Vagina (tissue), 2 donors: ENCODE measurements around the gene SF3B6. TPM values are rescaled to one million over a fixed set of nuclear protein-coding genes. Genes with fewer than 3 reads are reported as not detected.
"Not testable (repeated sequence)": the region's sequence is repeated elsewhere in the genome, so short reads cannot be mapped to it uniquely, and the experiment has no call there.

Source experiments
- DNase-seq, 2 donors: peaks; one replicate each; pipeline ENCODE4 v3.0.0-alpha.2; 2017; ENCODE audit errors: extremely low spot score in 2 of 2
- H3K27ac ChIP-seq: fragments of 200-600 bp; sonication (generic); one replicate; pipeline ENCODE4 v1.5.1; 2019
- H3K27me3 ChIP-seq: fragments of 200-600 bp; sonication (generic); one replicate; pipeline ENCODE4 v1.5.1; 2019
- H3K36me3 ChIP-seq, 2 donors: fragments of 200-600 bp; sonication (generic); one replicate each; pipeline ENCODE4 v1.5.1; 2017 to 2019
- H3K4me1 ChIP-seq: fragments of 200-600 bp; sonication (generic); one replicate; pipeline ENCODE4 v1.5.1; 2019
- H3K4me3 ChIP-seq, 2 donors: fragments of 200-600 bp; sonication (generic); 1 replicate in 1 of 2; 2 replicates in 1 of 2; pipeline ENCODE4 v1.5.1; 2016 to 2019
- H3K9me3 ChIP-seq: fragments of 200-600 bp; sonication (generic); one replicate; pipeline ENCODE4 v1.5.1; 2019
- CTCF ChIP-seq, 3 experiments: fragments of 450-650 bp in 2 of 3; fragments of 200-600 bp in 1 of 3; sonication (generic) in 1 of 3; IDR thresholded peaks; one replicate each; pipeline ENCODE4 v1.5.1; 2017 to 2019; ENCODE audit warnings: antibody characterized with exemption in 3 of 3, mild to moderate bottlenecking in 2 of 3, moderate library complexity in 2 of 3
- POLR2A ChIP-seq, 2 donors: fragments of 450-650 bp; IDR thresholded peaks; one replicate each; pipeline ENCODE4 v1.6.1; 2017; ENCODE audit warnings: antibody characterized with exemption in 2 of 2, mild to moderate bottlenecking in 2 of 2, moderate library complexity in 2 of 2
- POLR2AphosphoS5 ChIP-seq, 2 donors: sonication (generic); formaldehyde crosslinking; IDR thresholded peaks; one replicate each; pipeline ENCODE4 v1.9.0; 2017; ENCODE audit warnings: antibody characterized with exemption in 2 of 2, mild to moderate bottlenecking in 2 of 2, low read depth in 1 of 2; ENCODE audit not compliant: insufficient read depth in 1 of 2
- intact Hi-C: fragments of 100-400 bp; cut with DNase I; formaldehyde crosslinking; loops from one replicate; pipeline ENCODE4 v1.15.1; 2023
- total RNA-seq: library from RNA; depleted of rRNA; stranded (reverse); fragments of >200 nt; gene quantifications from one replicate; pipeline ENCODE4 v1.2.3, GENCODE V29; 2016

The SF3B6 gene
- total RNA-seq, 1 donor from 2014 or later, result 82.3 TPM

DNA sequence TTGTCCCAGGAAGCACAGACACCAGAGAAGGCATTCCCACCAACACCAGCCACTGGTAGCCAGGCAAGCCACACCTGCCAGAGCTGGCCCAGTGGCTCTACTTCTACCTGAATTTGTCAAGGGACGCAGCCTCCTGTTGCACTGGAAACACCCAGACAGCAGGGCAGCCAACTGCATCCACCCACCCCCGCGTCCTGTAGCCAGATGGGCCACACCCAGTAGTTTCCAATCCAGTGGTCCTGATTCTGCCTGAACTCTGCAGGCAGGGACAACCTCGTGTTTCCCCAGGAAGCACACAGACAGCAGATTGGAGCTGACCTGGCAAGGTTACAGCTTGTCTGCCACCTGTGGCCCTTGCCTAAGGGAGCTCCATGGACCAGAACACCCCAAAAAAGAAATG is 28.8 kb upstream of the SF3B6 start:
- no peaks in the 10 kb centered on the region for H3K36me3 ChIP-seq
- TF ChIP-seq POLR2AphosphoS5 (IDR thresholded peaks at IDR 0.05; ENCODE audit: insufficient read depth in 1 of 2, low read depth in 1 of 2) (no peak), POLR2A (IDR thresholded peaks at IDR 0.05) (no peak), CTCF (IDR thresholded peaks at IDR 0.05) (no peak)
- H3K4me1 ChIP-seq, result no peaks in the 10 kb centered on the region
- no peak overlapping the region for H3K4me3 ChIP-seq
- no peaks in the 10 kb centered on the region for H3K27me3 ChIP-seq
- H3K27ac ChIP-seq, result no peak overlapping the region
- no peaks in the 10 kb centered on the region for H3K9me3 ChIP-seq
- intact Hi-C loops, result no loop called here
- DNase-seq, result no peak

- no peak overlapping the region for H3K4me3 ChIP-seq
- no peaks in the 10 kb centered on the region for H3K9me3 ChIP-seq
- H3K4me1 ChIP-seq, result no peaks in the 10 kb centered on the region
- intact Hi-C loops, result no loop called here
- no peaks in the 10 kb centered on the region for H3K36me3 ChIP-seq
- no peak overlapping the region for H3K27ac ChIP-seq
- no peak for DNase-seq
- TF ChIP-seq POLR2A (IDR thresholded peaks at IDR 0.05) (no peak), CTCF (IDR thresholded peaks at IDR 0.05) (no peak), POLR2AphosphoS5 (IDR thresholded peaks at IDR 0.05; ENCODE audit: insufficient read depth in 1 of 2, low read depth in 1 of 2) (no peak)
- no peaks in the 10 kb centered on the region for H3K27me3 ChIP-seq
Measured at GRCh38 chr2:24104110-24104650, 28.1 kb upstream of the SF3B6 start.

GRCh38 chr2:24102677-24103076 is 26.6 kb upstream of the SF3B6 start:
- H3K27ac ChIP-seq, result no peak overlapping the region
- no peak for TF ChIP-seq POLR2A (IDR thresholded peaks at IDR 0.05)
- no peak for TF ChIP-seq POLR2AphosphoS5 (IDR thresholded peaks at IDR 0.05; ENCODE audit: insufficient read depth in 1 of 2, low read depth in 1 of 2)
- no peak for TF ChIP-seq CTCF (IDR thresholded peaks at IDR 0.05)
- intact Hi-C loops, result no loop called here
- no peaks in the 10 kb centered on the region for H3K27me3 ChIP-seq
- no peaks in the 10 kb centered on the region for H3K4me1 ChIP-seq
- no peaks in the 10 kb centered on the region for H3K36me3 ChIP-seq
- DNase-seq, result no peak
- no peaks in the 10 kb centered on the region for H3K9me3 ChIP-seq
- H3K4me3 ChIP-seq, result no peak overlapping the region

- TF ChIP-seq POLR2A (IDR thresholded peaks at IDR 0.05) (no peak), CTCF (IDR thresholded peaks at IDR 0.05) (no peak), POLR2AphosphoS5 (IDR thresholded peaks at IDR 0.05; ENCODE audit: insufficient read depth in 1 of 2, low read depth in 1 of 2) (no peak)
- H3K36me3 ChIP-seq, result no peaks in the 10 kb centered on the region
- no peaks in the 10 kb centered on the region for H3K27me3 ChIP-seq
- intact Hi-C loops, result no loop called here
- no peaks in the 10 kb centered on the region for H3K4me1 ChIP-seq
- DNase-seq, result no peak
- no peak overlapping the region for H3K27ac ChIP-seq
- H3K4me3 ChIP-seq, result no peak overlapping the region
- H3K9me3 ChIP-seq, result no peaks in the 10 kb centered on the region
Measured at GRCh38 chr2:24101992-24102391, 25.9 kb upstream of the SF3B6 start.

- not testable (repeated sequence) for DNase-seq
Measured at GRCh38 chr2:24100732-24101131, 24.6 kb upstream of the SF3B6 start.

DNA sequence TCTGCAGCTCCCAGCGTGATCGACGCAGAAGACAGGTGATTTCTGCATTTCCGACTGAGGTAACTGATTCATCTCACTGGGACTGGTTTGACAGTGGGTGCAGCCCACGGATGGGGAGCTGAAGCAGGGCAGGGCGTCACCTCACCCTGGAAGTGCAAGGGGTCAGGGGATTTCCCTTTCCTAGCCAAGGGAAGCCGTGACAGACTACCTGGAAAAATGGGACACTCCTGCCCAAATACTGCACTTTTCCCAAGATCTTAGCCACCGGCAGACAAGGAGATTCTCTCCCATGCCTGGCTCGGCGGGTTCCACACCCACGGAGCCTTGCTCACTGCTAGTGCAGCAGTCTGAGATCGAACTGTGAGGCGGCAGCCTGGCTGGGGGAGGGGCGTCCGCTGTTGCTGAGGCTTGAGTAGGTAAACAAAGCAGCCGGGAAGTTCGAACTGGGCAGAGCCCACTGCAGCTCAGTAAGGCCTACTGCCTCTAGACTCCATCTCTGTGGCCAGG is 19.1 kb upstream of the SF3B6 start:
- H3K36me3 ChIP-seq, H3K27me3 ChIP-seq, H3K27ac ChIP-seq, DNase-seq, intact Hi-C loops, H3K4me1 ChIP-seq, H3K4me3 ChIP-seq, H3K9me3 ChIP-seq: not testable (repeated sequence)

More at GRCh38 chr2:24100732-24101131, 24.6 kb upstream of the SF3B6 start:
- H3K4me1 ChIP-seq, H3K27ac ChIP-seq, H3K9me3 ChIP-seq, H3K27me3 ChIP-seq, H3K36me3 ChIP-seq, H3K4me3 ChIP-seq, intact Hi-C loops: not testable (repeated sequence)

DNA sequence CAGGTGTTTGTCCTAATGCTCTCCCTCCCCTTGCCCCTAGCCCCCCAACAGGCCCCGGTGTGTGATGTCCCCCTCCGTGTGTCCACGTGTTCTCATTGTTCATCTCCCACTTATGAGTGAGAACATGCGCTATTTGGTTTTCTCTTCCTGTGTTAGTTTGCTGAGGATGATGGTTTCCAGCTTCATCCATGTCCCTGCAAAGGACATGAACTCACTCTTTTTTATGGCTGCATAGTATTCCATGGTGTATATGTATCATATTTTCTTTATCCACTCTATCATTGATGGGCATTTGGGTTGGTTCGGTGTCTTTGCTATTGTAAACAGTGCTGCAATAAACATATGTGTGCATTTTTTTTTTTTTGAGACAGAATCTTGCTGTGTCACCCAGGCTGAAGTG is 17.1 kb upstream of the SF3B6 start:
- DNase-seq, intact Hi-C loops, H3K4me1 ChIP-seq, H3K27me3 ChIP-seq, H3K4me3 ChIP-seq, H3K27ac ChIP-seq, H3K9me3 ChIP-seq, H3K36me3 ChIP-seq: not testable (repeated sequence)
